Stimulated activated CD4-positive, alpha-beta T cell treated with anti-CD3 and anti-CD28 coated beads, Interleukin-4, amount 100 ng/mL, for 48 hours (primary cell): ENCODE data around the gene FRMD4A.

Source experiments
- DNase-seq, 2 donors: peaks; one replicate each; pipeline ENCODE4 v3.0.0-alpha.2; 2020; ENCODE audit warnings: low read depth in 2 of 2

FRMD4A gene

DNA sequence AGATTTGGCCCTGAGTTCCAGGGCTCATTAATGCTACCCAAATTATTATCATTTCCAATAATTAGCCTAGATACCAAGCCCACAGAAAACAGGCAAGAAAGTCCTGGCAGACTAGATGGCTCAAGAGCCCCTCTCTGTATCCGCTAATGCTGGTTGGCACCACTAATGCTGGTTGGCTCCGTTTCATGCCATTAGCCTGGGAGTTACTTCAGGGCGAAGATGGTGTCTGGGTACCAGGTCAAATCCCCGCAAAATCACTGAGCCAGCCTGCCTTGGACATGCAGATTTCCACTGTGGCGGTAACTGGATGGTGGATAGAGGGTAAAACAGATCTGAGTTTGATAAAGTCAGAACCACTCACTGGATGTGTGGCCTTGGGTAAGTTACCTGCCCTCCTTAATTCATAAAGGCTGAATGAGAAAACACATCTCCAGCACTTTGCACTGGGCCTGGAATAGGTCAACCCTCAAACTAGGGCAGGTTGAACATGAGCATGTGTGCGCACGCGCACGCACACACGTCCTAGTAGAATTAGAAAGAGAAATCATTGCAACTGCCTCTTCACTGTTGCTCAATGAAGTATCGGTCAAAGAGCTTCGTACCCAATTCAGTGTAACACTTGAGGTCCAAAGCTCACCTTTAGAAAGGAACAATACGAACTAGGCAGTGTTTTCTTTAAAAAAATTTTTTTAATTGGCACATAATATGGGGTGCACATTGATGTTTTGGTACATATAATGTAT is 652.5 kb downstream of the FRMD4A start:
- DNase-seq = no peak

GRCh38 chr10:13674645-13675588 is 655.8 kb downstream of the FRMD4A start:
- no peak for DNase-seq

DNA sequence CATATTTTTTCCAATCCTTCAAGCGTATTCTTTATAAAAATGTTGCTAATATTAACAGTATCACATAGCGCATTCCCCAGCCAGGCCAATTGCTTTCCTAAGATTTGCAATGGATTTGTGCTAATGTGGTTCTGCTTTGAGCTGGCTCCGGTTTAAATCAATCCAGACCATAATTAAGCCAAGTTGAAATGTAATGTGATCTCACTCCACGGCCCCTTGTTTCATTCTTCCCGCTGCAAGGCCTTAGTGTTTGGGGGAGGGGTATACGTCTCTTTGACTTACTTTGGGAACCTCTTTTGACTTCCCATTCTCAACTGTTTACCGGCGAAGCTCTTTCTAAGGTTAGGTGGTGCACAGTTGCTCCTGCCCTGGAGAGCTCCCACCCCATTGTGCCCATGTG is 657.6 kb downstream of the FRMD4A start:
- no peak for DNase-seq

GRCh38 chr10:13672548-13672947 is 658.2 kb downstream of the FRMD4A start:
- DNase-seq = no peak

GRCh38 chr10:13671904-13672303 is 658.8 kb downstream of the FRMD4A start:
- DNase-seq = no peak

DNA sequence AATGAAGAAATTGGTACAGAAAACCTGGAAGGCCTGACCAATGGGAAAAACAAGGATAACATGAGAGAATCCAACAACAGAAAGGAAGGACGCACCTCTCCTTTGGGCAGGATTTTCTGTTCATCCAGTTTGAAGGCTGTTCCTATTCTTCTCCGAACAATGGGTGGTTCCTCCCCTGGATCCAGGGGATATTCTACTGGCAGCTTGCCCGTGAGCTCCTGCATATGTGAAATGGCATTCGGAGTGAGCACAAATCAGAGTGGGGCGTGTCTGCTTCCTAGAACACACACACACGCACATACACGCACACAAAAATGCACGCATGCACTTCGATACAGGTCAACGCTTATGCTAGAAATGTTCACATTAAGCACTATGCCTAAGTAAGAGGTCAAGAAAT is 660.4 kb downstream of the FRMD4A start:
- DNase-seq = no peak

- DNase-seq = no peak
These were observed 660.8 kb downstream of the FRMD4A start for GRCh38 chr10:13669901-13670300.

DNA sequence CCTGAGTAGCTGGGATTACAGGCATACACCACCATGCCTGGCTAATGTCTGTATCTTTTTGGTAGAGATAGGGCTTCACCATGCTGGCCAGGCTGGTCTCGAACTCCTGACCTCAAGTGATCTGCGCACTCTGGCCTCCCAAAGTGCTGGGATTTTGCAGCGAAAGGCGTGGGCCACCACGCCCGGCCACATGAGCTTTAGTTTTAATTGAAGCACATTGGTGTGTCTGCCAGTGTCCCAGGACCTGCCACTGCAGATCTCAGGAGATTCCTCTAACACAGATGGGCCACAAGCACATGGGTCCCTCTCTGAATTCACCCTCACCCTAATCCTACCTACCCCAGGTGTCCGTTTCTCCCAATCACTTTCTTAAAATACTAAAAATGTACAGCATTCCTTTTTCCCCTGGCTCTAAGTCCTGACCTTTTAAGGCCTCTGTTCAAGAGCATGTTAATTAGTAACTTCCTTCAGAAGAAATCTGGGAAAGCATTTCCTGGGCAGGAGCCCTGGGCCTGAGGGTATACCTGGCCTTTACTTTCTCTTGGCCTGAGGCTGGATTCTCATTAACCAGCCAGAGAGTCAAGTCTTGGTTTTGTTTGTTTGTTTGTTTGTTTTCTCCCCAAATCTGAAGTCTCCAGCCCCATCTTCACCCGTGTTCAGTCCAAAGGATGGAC is 661.4 kb downstream of the FRMD4A start:
- DNase-seq = no peak

- no peak for DNase-seq
These were observed 662.6 kb downstream of the FRMD4A start for GRCh38 chr10:13668126-13668525.

DNA sequence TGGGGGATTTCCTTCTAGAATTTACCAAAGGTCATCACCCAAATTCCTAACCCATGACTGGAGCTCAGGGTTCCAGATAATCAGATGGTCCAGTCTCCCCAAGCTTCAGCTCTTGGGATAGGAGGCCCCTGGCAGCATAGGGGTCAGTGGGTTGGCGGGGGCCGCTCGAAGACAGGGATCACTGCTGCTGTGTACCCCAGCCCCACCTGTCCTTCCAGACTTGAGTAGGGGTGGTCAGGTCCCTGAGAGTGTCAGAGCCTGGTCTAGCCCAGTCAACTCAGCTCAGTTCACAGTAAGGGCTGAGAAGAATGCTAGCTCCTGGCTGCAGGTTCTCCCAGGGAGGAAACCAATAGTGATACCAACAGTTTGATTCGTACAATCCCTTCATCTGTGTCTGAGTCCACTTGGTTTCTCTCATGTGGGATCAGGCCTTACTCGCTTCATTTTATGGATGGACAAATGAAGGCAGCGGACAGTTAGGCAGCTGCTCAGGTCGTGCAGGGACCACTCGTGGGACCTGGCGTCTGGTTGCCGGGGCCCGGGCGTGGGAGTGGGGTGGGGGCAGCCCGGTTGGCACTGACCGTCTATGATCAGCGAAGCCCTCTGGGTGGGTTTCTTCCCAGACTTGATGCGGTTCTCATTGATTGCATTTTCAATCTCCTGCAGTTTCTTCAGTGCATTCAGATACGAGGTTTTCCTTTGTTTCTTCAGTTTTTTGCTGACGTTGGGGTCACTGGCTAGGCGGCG is 665.0 kb downstream of the FRMD4A start:
- no peak for DNase-seq

DNA sequence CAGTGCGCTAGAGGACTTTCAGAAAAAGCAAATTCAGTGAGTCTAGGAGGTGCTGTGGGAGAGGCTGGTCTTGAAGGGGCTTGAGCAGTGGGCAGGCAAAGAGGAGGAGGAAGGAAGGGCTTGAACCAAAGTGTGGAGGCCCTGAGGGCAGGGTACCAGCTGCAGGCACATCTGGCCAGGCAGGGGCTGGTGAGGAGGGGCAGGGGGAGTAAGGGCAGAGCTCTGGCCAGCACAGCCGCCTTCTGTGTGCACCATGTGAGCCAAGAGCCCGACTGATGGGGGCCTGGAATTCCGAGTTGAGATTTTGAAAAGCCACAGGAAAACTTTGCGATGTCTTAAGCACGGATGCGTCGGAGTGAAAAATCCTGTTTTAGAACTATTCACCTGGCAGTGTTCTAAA is 669.5 kb downstream of the FRMD4A start:
- DNase-seq = no peak

DNA sequence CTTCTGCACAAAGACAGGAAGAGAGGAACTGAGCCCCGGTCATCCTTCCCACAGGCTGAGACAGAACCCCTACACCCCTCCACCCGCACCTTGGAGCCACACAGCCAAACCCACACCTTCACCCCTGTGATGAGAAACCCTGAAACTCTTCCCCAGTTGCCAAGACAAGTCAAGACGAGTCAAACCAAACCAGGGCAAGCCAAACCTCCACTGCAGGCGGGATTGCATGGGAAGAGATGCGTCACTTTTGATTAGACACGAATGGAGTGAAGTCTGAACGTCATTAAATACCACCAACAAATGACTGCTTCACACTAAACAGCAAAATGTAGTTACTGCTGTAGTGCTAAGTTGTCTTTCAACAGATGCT is 670.2 kb downstream of the FRMD4A start:
- no peak for DNase-seq

DNA sequence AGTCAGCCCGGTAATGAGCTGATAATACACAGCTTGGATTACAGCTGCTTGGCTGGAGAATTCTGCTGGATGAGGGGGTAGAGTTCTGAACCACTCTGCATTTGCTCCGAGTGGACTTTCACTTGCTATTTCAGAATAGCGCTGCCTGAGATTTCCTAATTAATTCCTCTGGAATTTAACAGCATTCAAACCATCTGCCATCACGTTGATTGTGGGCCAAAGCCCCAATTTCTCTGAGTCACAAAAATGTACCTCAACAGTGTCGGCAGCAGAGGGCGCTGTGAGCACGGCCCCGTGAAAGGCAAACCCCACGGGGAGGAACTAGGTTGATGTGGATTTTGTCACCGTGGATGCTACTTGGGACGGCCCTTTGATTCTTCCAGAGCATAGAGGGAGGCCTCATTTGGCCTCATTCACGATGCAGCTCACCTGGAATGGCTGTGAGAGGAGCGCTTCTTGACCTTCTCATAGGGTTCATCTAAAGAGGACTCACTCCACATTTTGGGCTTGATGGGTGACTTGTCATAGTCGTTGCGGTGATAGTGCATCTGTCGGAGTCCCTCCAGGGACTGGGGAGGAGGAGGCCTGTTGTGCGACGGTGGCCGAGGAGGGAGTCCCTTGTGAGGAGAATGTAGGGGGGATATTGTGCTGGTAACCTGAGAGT is 670.7 kb downstream of the FRMD4A start:
- peak; percentile 49 to 62 for DNase-seq

DNA sequence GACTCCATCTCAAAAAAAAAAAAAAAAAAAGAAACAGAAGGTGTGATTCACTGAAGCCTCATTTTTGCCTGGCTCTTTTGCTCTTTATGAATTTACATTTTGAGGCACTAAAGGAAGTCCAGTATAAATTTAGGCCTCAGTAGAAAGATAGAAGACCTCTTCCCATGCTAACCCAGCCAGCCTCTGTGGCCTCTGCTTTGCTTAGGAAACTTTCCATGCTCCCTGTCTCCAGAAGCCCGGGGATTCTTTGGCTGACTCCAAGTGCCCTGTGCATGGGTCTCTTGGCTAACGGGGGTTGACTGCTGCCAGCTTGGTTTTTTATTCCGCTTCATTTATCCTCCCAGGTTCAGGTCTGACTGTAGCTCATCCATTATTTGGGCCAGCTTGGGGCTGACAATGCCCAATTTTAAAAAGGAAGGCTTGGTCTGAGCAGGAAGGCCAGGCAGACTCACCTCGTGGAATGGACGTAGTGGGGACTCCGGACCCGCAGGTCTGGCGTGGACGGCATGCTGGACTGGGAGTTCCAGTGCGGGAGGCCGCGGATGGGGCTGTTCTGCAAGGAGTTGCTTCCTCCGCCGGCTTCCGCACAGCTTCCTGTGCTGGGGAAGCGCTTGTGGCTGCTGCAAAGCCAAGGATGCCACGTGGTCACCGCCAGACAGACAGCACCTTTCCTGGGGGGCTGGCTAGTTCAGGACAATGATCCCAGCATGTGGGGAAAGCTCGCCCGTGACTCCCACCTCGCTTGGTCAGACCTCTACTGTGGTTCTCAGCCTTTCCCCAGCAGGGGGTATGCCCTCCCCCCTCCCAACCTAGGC is 671.6 kb downstream of the FRMD4A start:
- DNase-seq = no peak

- DNase-seq = no peak
These were observed 672.5 kb downstream of the FRMD4A start for GRCh38 chr10:13658264-13658663.

DNA sequence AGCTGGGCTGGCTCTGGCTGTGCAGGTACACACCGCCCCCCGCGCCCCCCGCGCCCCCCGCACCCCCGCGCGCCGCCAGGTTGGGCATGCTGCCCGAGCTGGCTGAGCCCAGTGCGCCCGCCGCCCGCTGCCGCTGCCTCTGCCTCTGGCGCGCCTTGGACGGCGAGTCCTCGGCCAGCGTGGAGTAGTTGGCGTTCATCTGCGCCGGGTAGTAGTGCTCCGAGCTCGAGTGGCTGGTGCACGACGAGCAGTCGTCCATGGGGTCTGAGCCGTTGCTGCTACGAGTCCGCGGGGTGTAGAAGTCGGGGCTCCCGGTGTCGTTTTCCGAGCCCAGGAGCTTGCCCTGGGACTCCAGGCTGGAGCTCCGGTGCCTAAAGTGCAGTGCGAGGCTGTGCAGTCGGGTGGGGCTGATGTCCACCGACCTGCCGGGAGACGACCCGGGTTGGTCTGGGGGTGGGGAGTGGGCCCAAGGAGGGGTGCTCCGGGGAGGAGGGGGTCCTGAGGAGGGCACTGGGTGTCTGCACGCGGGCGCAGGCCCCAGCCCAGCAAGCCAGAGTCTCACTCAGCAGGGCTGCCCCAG is 673.5 kb downstream of the FRMD4A start:
- no peak for DNase-seq

DNA sequence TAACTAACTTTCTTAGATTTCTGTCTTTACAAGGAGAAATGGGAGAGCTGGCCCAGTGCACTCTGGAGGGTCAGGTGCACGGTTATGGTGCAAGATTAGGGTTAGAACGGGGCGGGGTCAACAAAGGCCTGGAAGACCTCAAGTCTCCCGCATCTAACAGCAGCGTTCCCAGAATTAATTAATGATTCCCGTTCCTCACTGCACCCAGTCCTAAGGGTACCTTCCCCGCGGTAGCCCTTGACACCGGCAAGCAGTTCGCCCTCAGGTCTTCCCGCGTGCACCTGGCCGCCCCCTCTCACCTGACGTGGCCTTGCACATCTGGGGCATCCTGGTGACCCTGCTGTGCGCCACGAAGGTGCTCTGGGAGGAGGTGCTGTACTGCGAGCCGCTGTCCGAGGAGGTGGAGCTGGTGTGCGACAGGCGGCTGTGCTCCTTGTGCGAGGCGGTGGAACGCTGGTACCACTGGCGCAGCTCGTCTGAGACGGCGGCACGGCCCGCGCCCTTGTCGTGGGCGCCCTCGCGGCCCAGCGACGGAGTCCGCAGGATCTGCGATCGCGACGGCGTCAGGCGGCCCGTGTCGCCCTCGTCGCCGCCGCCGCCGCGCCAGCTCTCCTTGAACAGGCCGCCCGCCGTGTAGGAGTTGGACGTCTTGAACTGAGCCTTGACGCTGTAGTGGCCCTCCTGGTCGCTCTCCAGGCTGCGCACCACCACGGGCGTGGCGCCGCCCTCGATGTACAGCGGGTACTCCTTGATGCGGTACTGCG is 674.2 kb downstream of the FRMD4A start:
- no peak for DNase-seq

- no peak for DNase-seq
These were observed 675.9 kb downstream of the FRMD4A start for GRCh38 chr10:13654846-13655245.

DNA sequence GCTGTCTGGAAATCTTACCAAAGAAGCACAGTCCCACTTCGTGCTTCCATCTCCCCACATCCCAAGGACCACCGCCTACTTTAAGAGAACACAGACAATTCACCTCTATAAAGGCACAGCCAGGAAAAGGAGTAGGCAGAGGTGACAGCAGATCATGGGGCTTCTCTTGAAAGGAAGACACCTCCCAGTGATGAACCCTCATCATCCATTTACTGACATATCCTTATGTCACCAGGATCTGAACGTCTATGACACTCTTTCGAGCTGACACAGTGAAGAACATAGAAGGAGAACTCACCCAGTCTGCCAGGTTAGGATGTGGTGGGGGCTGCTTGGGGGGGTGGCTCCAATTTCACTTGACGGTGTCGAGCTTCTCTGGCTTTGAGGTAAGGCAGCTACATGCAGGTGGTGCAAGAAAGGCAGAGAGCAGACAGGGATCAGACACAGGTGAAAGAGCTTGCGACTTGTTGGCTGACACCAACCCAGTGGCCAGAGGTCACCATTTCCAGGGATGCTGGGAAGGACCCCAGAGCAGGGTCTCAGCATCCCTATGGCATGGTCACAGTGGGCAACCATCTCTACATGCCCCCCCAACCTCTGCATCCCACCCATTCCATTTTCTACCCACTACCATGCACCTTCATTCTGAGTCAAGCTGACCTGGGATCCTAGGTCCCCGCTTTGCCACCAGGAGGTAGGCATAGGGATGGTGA is 676.5 kb downstream of the FRMD4A start:
- DNase-seq = no peak
